Endothelial cell (in vitro differentiated cells): ENCODE results near the gene ANKS1A. TPM values are rescaled to one million over a fixed set of nuclear protein-coding genes. Genes with fewer than 3 reads are reported as not detected.

Experiments used
- DNase-seq: peaks from one replicate; pipeline ENCODE4 v3.0.0; 2021; ENCODE audit warnings: low spot score
- H3K27ac Mint-ChIP-seq: one replicate; pipeline ENCODE4 v1.8.0; 2021; ENCODE audit warnings: mixed read lengths, inconsistent platforms; ENCODE audit not compliant: unreplicated experiment
- H3K27me3 Mint-ChIP-seq: one replicate; pipeline ENCODE4 v1.8.0; 2021; ENCODE audit warnings: mild to moderate bottlenecking, moderate library complexity, mixed read lengths, inconsistent platforms; ENCODE audit not compliant: unreplicated experiment
- H3K36me3 Mint-ChIP-seq: one replicate; pipeline ENCODE4 v1.8.0; 2021; ENCODE audit warnings: mild to moderate bottlenecking, low read depth, mixed read lengths, inconsistent platforms; ENCODE audit not compliant: unreplicated experiment
- H3K4me1 Mint-ChIP-seq: one replicate; pipeline ENCODE4 v1.8.0; 2021; ENCODE audit warnings: mild to moderate bottlenecking, mixed read lengths, inconsistent platforms; ENCODE audit not compliant: unreplicated experiment
- H3K4me3 Mint-ChIP-seq: one replicate; pipeline ENCODE4 v1.8.0; 2021; ENCODE audit warnings: mild to moderate bottlenecking, mixed read lengths, inconsistent platforms; ENCODE audit not compliant: unreplicated experiment
- H3K9me3 Mint-ChIP-seq: one replicate; pipeline ENCODE4 v1.8.0; 2021; ENCODE audit warnings: mixed read lengths, inconsistent platforms; ENCODE audit not compliant: unreplicated experiment
- CTCF ChIP-seq: fragments of 200-600 bp; sonication (generic); IDR thresholded peaks from one replicate; pipeline ENCODE4 v1.5.0; 2021; ENCODE audit warnings: antibody characterized with exemption; ENCODE audit not compliant: unreplicated experiment
- total RNA-seq: library from RNA; stranded (reverse); fragmentation: NEBNext Ultra II Directional; extraction: Animal tissue kit (Norgen Biotek cat#: 25700); gene quantifications from one replicate; pipeline ENCODE4 v1.2.1, GENCODE V29; 2021; ENCODE audit not compliant: unreplicated experiment

Gene ANKS1A
- total RNA-seq, 1 donor from 2014 or later = 20.1 TPM

- Mint-ChIP-seq H3K27ac (no peak overlapping the region), H3K4me1 (peaks cover 4% of the 10 kb centered on the region), H3K9me3 (no peaks in the 10 kb centered on the region), H3K4me3 (no peak overlapping the region), H3K27me3 (peaks cover 2% of the 10 kb centered on the region), H3K36me3 (peaks cover 15% of the 10 kb centered on the region)
- TF ChIP-seq CTCF = no peak
- no peak for DNase-seq
Observed at GRCh38 chr6:34852406-34853085, 36.5 kb upstream of the ANKS1A start.

GRCh38 chr6:34855463-34855862 is 33.6 kb upstream of the ANKS1A start:
- H3K4me3 Mint-ChIP-seq = no peak overlapping the region
- DNase-seq = no peak
- peak overlapping the region; percentile 42 for H3K27ac Mint-ChIP-seq
- H3K27me3 Mint-ChIP-seq = peaks cover 2% of the 10 kb centered on the region
- TF ChIP-seq CTCF = peak; percentile 22
- no peaks in the 10 kb centered on the region for H3K4me1 Mint-ChIP-seq
- peaks cover 26% of the 10 kb centered on the region for H3K36me3 Mint-ChIP-seq
- H3K9me3 Mint-ChIP-seq = no peaks in the 10 kb centered on the region

- H3K27ac Mint-ChIP-seq = no peak overlapping the region
- peaks cover 18% of the 10 kb centered on the region for H3K36me3 Mint-ChIP-seq
- TF ChIP-seq CTCF = no peak
- H3K27me3 Mint-ChIP-seq = peaks cover 3% of the 10 kb centered on the region
- no peak overlapping the region for H3K4me3 Mint-ChIP-seq
- no peaks in the 10 kb centered on the region for H3K9me3 Mint-ChIP-seq
- DNase-seq = no peak
- H3K4me1 Mint-ChIP-seq = peaks cover 2% of the 10 kb centered on the region
Observed at GRCh38 chr6:34858681-34859080, 30.4 kb upstream of the ANKS1A start.

- H3K36me3 Mint-ChIP-seq = peaks cover 18% of the 10 kb centered on the region
Observed at GRCh38 chr6:34859951-34860350, 29.1 kb upstream of the ANKS1A start.

More at GRCh38 chr6:34859951-34860350, 29.1 kb upstream of the ANKS1A start:
- DNase-seq = no peak
- Mint-ChIP-seq H3K9me3 (no peaks in the 10 kb centered on the region), H3K27me3 (peaks cover 3% of the 10 kb centered on the region), H3K4me3 (no peak overlapping the region), H3K4me1 (peaks cover 13% of the 10 kb centered on the region), H3K27ac (no peak overlapping the region)
- TF ChIP-seq CTCF = no peak
